GM12878 (cell line): Measurements from ENCODE around the gene ELP4. TPM values are rescaled to one million over a fixed set of nuclear protein-coding genes. Genes with fewer than 3 reads are reported as not detected.

Source experiments
- ATAC-seq: fragments of 200-7000 bp; cut with Tn5 transposase; 3 replicates; pipeline ENCODE4 v1.9.1; 2020; ENCODE audit warnings: mild to moderate bottlenecking, moderate library complexity
- BruUV-seq: library from RNA; stranded (reverse); fragments of 400-500 nt; replicated peaks from 2 replicates; lab custom pipeline; 2021; lab: Mats Ljungman, UMichigan
- CTCF ChIA-PET: fragments of 300-600 bp; sonication (Branson Sonifier 250); formaldehyde crosslinking; extraction: SDS; loops from one replicate; lab custom pipeline; 2021; ENCODE audit warnings: inconsistent platforms; lab: Yijun Ruan, JAX
- POLR2A ChIA-PET: fragments of 350-600 bp; formaldehyde crosslinking; extraction: SDS; loops from one replicate; lab custom pipeline; 2021; ENCODE audit warnings: inconsistent platforms; lab: Charles Lee
- RAD21 ChIA-PET: fragments of 300-600 bp; sonication (Branson Sonifier 250); formaldehyde crosslinking; loops from one replicate; lab custom pipeline; 2023; ENCODE audit warnings: antibody characterized with exemption; ENCODE audit not compliant: unreplicated experiment; lab: Charles Lee
- SMC1A ChIA-PET: fragments of 300-600 bp; sonication (Branson Sonifier 250); formaldehyde crosslinking; loops from one replicate; lab custom pipeline; 2023; ENCODE audit not compliant: unreplicated experiment, uncharacterized antibody; lab: Charles Lee
- DNase-seq: peaks from one replicate; pipeline ENCODE4 v3.0.0-alpha.2; 2011; ENCODE audit warnings: low read depth, low spot score
- FAIRE-seq: peaks from 3 replicates; lab custom pipeline; 2011; peaks lifted over from hg19 to GRCh38; lab: Jason Lieb, UNC
- H2AFZ ChIP-seq: 2 replicates; pipeline ENCODE4 v1.6.0; 2011; ENCODE audit warnings: low read depth, low read length, control low read depth; ENCODE audit not compliant: control insufficient read depth
- H3K27ac ChIP-seq: 2 replicates; pipeline ENCODE4 v1.5.1; 2011; ENCODE audit warnings: control low read depth; ENCODE audit not compliant: control insufficient read depth, insufficient read depth
- H3K27me3 ChIP-seq, 2 experiments: replicated peaks in 1 of 2; 2 replicates each; pipeline versions ENCODE4 v1.6.0 to v1.6.1; 2011; ENCODE audit warnings: low read length in 1 of 2; ENCODE audit not compliant: control insufficient read depth in 2 of 2, insufficient read depth in 2 of 2
- H3K36me3 ChIP-seq, 2 experiments: 2 replicates each; pipeline ENCODE4 v1.5.1; 2011; ENCODE audit warnings: low read length in 1 of 2; ENCODE audit not compliant: control insufficient read depth in 2 of 2, insufficient read depth in 2 of 2
- H3K4me1 ChIP-seq: 2 replicates; pipeline ENCODE4 v1.6.1; 2011; ENCODE audit warnings: mild to moderate bottlenecking, low read length, moderate library complexity, mixed read lengths; ENCODE audit not compliant: control insufficient read depth, insufficient read depth
- H3K4me2 ChIP-seq: 2 replicates; pipeline ENCODE4 v1.6.0; 2011; ENCODE audit warnings: control low read depth; ENCODE audit not compliant: control insufficient read depth, insufficient read depth
- H3K4me3 ChIP-seq: fragments of 200-600 bp; sonication (generic); 2 replicates; pipeline ENCODE4 v1.5.1; 2016
- H3K79me2 ChIP-seq: 2 replicates; pipeline ENCODE4 v1.6.0; 2011; ENCODE audit warnings: low read length; ENCODE audit not compliant: control insufficient read depth, insufficient read depth
- H3K9ac ChIP-seq: 2 replicates; pipeline ENCODE4 v1.8.0; 2011; ENCODE audit warnings: low read length, control low read depth, mixed read lengths; ENCODE audit not compliant: control insufficient read depth, insufficient read depth
- H3K9me3 ChIP-seq: replicated peaks from 3 replicates; pipeline ENCODE4 v1.5.1; 2011; ENCODE audit warnings: mild to moderate bottlenecking, low read length; ENCODE audit not compliant: control insufficient read depth, insufficient read depth
- H4K20me1 ChIP-seq: 2 replicates; pipeline ENCODE4 v1.6.0; 2011; ENCODE audit not compliant: control insufficient read depth, insufficient read depth
- CHD1 ChIP-seq: IDR thresholded peaks from 2 replicates; pipeline ENCODE4 v1.6.1; 2012; ENCODE audit warnings: low read depth, low read length, improper control_type of control experiment
- FOXM1 ChIP-seq: IDR thresholded peaks from 2 replicates; pipeline ENCODE4 v1.6.1; 2012; ENCODE audit warnings: low read depth, mild to moderate bottlenecking, inconsistent platforms, low read length, moderate library complexity
- NBN ChIP-seq: fragments of 450-650 bp; IDR thresholded peaks from 2 replicates; pipeline ENCODE4 v1.6.1; 2016
- SUPT20H ChIP-seq: IDR thresholded peaks from 2 replicates; pipeline ENCODE4 v1.6.1; 2011; ENCODE audit warnings: low read depth, mild to moderate bottlenecking, low read length, moderate library complexity, borderline replicate concordance; ENCODE audit not compliant: control insufficient read depth
- YBX1 ChIP-seq: fragments of 450-650 bp; IDR thresholded peaks from 2 replicates; pipeline ENCODE4 v1.6.1; 2016; ENCODE audit warnings: antibody characterized with exemption
- ZNF274 ChIP-seq: IDR thresholded peaks from one replicate; pipeline ENCODE4 v1.8.0; 2011; ENCODE audit not compliant: insufficient read length, insufficient read depth
- ZNF687 ChIP-seq: fragments of 450-650 bp; IDR thresholded peaks from 2 replicates; pipeline ENCODE4 v1.6.1; 2017; ENCODE audit warnings: mild to moderate bottlenecking, moderate library complexity
- WGBS: methylation state at CpG from one replicate; pipeline ENCODE4 v1.1.6; 2016; ENCODE audit warnings: low lambda C conversion rate; ENCODE audit not compliant: insufficient replicate concordance, insufficient coverage; ENCODE audit errors: missing lambda C conversion rate; 5-methylcytosine and 5-hydroxymethylcytosine counted together
- in situ Hi-C: fragments of 300-500 bp; cut with MboI; formaldehyde crosslinking; loops from 9 replicates; pipeline ENCODE4 v1.14.3; 2018; ENCODE audit warnings: mixed read lengths
- intact Hi-C: fragments of 100-400 bp; cut with micrococcal nuclease; formaldehyde crosslinking; loops from one replicate; pipeline ENCODE4 v1.14.2; 2022; ENCODE audit not compliant: unreplicated experiment
- polyA plus RNA-seq, 11 experiments: library from polyadenylated mRNA; depleted of rRNA in 4 of 11; unstranded in 6 of 11; stranded (reverse) in 5 of 11; fragments of >200 nt; fragmentation: Nextera tagmentation in 4 of 11; fragmentation: Illumina TruSeq in 1 of 11; extraction: Ambion mirVana in 4 of 11; extraction: Trizol in 1 of 11; gene quantifications; 1 replicate in 1 of 11; 2 replicates in 10 of 11; pipeline versions ENCODE4 v1.2.1 to v1.2.3, GENCODE V29; 2011 to 2016; ENCODE audit warnings: inconsistent platforms in 2 of 11, missing spikeins in 2 of 11, low read depth in 1 of 11
- total RNA-seq, 4 experiments: library from RNA; depleted of rRNA in 3 of 4; stranded (reverse); fragments of >200 nt in 3 of 4; fragmentation: Illumina TruSeq in 1 of 4; extraction: Trizol in 1 of 4; gene quantifications; 2 replicates each; pipeline versions ENCODE4 v1.2.1 to v1.2.3, GENCODE V29; 2013 to 2021

Gene ELP4
- total and polyA plus RNA-seq, 10 of the 15 experiments (the other 5 are each of a cell fraction or from before 2014, with no cell fraction given), result 17.7 to 36.1 (median 27.0) TPM

GRCh38 chr11:31690516-31690915 lies 180.9 kb downstream of the ELP4 start:
- no TSS peak for BruUV-seq
- DNase-seq, result no peak
- Histone ChIP-seq H4K20me1 (no peaks in the 10 kb centered on the region), H3K27me3 (no peaks in the 10 kb centered on the region), H3K79me2 (no peaks in the 10 kb centered on the region), H2AFZ (no peak overlapping the region), H3K9ac (no peak overlapping the region), H3K4me1 (no peaks in the 10 kb centered on the region), H3K4me2 (no peak overlapping the region), H3K27ac (no peak overlapping the region), H3K36me3 (no peaks in the 10 kb centered on the region), H3K9me3 (no peaks in the 10 kb centered on the region), H3K4me3 (no peak overlapping the region)
- no peak for FAIRE-seq
- 100% methylated on average over 1 of the region's 2 CpGs for WGBS
- ChIA-PET RAD21 (no interaction called here), SMC1A (interaction anchor here (0.6 to 1.1 kb wide), 4 partner anchors 10 to 134 kb away, joined by 3 to 4 read pairs (median 3); no protein-coding TSS in a partner anchor), POLR2A (no interaction called here), CTCF (interaction anchor here (0.6 to 1.8 kb wide), 3 partner anchors 17 to 50 kb away, joined by 4 to 9 read pairs (median 6); no protein-coding TSS in a partner anchor)
- TF ChIP-seq ZNF274 (no peak), SUPT20H (no peak), FOXM1 (no peak), CHD1 (no peak), YBX1 (no peak), ZNF687 (no peak), NBN (no peak)
- ATAC-seq, result no peak
- in situ Hi-C loops (no loop called here), intact Hi-C loops (no loop called here)
